Loucy (cell line): ENCODE measurements around the gene ZNF581.

Experiments
- EZH2phosphoT487 ChIP-seq: fragments of 200-600 bp; IDR thresholded peaks from 2 replicates; pipeline ENCODE4 v1.6.1; 2018; ENCODE audit warnings: antibody characterized with exemption, mild to moderate bottlenecking, moderate library complexity, borderline replicate concordance
- TF ChIP-seq, protein P1 (sequence below): fragments of 200-600 bp; sonication (generic); conservative IDR thresholded peaks from 2 replicates; pipeline ENCODE4 v1.5.1; 2014; ENCODE audit warnings: mild to moderate bottlenecking, antibody characterized with exemption, low read length

DNA sequence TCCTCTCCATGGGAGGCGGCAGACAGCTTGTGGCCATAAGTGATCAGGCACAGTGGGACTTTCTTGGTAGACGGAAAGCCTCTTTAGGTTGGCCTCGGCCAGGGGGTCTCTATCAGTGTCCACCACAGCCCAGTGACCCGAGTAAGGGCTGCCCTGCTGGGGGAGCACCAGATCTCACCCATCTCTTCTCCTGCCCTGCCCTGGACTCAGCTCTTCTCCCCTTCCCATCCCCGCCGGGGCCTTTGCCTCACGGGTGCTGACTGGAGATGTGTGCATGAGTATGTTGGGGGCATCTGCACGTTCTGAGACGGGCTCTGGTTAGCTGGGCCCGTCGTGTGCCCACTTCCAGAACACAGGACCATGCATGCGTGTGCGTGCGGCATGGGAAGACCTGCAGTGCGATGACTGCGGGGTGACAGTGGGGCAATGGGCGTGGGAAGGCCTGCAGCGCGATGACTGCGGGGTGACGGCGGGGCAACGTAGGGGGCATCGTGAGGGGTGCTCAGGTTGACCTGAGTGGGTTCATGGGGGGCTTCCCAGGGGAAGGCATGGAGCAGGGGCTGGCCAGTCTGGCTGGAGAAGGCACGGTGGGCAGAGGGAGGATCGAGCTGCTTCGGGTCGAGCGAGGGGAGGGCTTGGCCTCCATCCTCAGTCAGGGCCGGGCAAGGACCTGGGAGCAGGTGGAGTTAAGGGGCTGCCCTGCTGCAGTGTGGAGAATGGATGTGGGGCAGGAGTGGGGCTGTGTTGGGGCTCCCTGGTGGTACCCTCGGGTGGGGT, 47.5 kb downstream of the ZNF581 start:
- TF ChIP-seq, protein P1, sequence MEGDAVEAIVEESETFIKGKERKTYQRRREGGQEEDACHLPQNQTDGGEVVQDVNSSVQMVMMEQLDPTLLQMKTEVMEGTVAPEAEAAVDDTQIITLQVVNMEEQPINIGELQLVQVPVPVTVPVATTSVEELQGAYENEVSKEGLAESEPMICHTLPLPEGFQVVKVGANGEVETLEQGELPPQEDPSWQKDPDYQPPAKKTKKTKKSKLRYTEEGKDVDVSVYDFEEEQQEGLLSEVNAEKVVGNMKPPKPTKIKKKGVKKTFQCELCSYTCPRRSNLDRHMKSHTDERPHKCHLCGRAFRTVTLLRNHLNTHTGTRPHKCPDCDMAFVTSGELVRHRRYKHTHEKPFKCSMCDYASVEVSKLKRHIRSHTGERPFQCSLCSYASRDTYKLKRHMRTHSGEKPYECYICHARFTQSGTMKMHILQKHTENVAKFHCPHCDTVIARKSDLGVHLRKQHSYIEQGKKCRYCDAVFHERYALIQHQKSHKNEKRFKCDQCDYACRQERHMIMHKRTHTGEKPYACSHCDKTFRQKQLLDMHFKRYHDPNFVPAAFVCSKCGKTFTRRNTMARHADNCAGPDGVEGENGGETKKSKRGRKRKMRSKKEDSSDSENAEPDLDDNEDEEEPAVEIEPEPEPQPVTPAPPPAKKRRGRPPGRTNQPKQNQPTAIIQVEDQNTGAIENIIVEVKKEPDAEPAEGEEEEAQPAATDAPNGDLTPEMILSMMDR, result no peak
- no peak for TF ChIP-seq EZH2phosphoT487
